HCT116 (cell line): ENCODE results near the gene ACACA.

Experiments used
- EGR1 ChIP-seq: IDR thresholded peaks from 2 replicates; pipeline ENCODE4 v1.6.1; 2012; ENCODE audit warnings: low read depth
- EZH2 ChIP-seq: fragments of 200-600 bp; sonication (generic); IDR thresholded peaks from 2 replicates; pipeline ENCODE4 v1.6.1; 2017; ENCODE audit warnings: antibody characterized with exemption, mixed run types
- TF ChIP-seq, protein P1 (sequence below): IDR thresholded peaks from 2 replicates; pipeline ENCODE4 v1.6.1; 2012
- TF ChIP-seq, protein P2 (sequence below), 3 experiments: fragments of 200-600 bp in 1 of 3; sonication (generic) in 1 of 3; IDR thresholded peaks in 2 of 3; conservative IDR thresholded peaks in 1 of 3; 2 replicates each; pipeline ENCODE4 v1.5.1; 2012 to 2017; ENCODE audit warnings: low read depth in 2 of 3, low read length in 2 of 3, antibody characterized with exemption in 1 of 3, borderline replicate concordance in 1 of 3, control low read depth in 1 of 3, mild to moderate bottlenecking in 1 of 3, mixed read lengths in 1 of 3, mixed run types in 1 of 3, moderate library complexity in 1 of 3; ENCODE audit not compliant: insufficient read depth in 1 of 3

DNA sequence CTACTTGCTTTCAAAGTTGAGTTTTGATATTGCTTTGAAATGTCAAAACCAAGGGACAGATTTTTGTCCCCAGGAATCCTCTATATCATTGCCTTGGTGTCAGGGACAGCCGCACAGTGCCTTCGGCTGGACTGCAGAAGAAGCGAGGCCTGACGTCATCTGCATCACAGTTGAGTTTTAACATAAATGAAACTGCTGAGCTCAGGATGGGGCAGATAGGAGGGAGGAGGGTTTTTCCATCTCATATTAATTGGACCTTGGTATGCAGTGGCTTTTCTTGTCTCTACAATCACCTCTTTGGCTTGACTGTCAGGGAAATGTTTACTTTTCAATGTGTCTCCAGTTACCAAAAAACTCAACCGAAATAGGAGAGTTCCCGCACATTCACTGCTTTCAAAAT is 346.5 kb downstream of the ACACA start:
- no peak for TF ChIP-seq EZH2
- no peak for TF ChIP-seq EGR1
- TF ChIP-seq, protein P1, sequence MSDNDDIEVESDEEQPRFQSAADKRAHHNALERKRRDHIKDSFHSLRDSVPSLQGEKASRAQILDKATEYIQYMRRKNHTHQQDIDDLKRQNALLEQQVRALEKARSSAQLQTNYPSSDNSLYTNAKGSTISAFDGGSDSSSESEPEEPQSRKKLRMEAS: no peak
- TF ChIP-seq, protein P2, sequence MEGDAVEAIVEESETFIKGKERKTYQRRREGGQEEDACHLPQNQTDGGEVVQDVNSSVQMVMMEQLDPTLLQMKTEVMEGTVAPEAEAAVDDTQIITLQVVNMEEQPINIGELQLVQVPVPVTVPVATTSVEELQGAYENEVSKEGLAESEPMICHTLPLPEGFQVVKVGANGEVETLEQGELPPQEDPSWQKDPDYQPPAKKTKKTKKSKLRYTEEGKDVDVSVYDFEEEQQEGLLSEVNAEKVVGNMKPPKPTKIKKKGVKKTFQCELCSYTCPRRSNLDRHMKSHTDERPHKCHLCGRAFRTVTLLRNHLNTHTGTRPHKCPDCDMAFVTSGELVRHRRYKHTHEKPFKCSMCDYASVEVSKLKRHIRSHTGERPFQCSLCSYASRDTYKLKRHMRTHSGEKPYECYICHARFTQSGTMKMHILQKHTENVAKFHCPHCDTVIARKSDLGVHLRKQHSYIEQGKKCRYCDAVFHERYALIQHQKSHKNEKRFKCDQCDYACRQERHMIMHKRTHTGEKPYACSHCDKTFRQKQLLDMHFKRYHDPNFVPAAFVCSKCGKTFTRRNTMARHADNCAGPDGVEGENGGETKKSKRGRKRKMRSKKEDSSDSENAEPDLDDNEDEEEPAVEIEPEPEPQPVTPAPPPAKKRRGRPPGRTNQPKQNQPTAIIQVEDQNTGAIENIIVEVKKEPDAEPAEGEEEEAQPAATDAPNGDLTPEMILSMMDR (IDR thresholded peaks at IDR 0.05 in 2 of 3, conservative IDR thresholded peaks at IDR 0.05 in 1 of 3; ENCODE audit: borderline replicate concordance in 1 of 3, insufficient read depth in 1 of 3, low read depth in 2 of 3, low read length in 2 of 3): no peak
